K562 (cell line): ENCODE measurements around the gene STUB1. TPM values are rescaled to one million over a fixed set of nuclear protein-coding genes. Genes with fewer than 3 reads are reported as not detected.
A peak's percentile ranks its signal among the peaks of the same experiment; 100 is the strongest.

ENCODE experiments used
- ATAC-seq: fragments of 200-7000 bp; cut with Tn5 transposase; 3 replicates; pipeline ENCODE4 v1.9.1; 2020; ENCODE audit warnings: moderate library complexity
- BruUV-seq: library from RNA; stranded (reverse); fragments of 400-500 nt; replicated peaks from 2 replicates; lab custom pipeline; 2021; lab: Mats Ljungman, UMichigan
- CTCF ChIA-PET: fragments of 300-600 bp; formaldehyde crosslinking; extraction: SDS; loops from one replicate; lab custom pipeline; 2021; ENCODE audit warnings: low intra/inter-chr PET ratio; lab: Yijun Ruan, JAX
- POLR2A ChIA-PET: fragments of 300-600, 350-650 bp; sonication (Branson Sonifier 250); formaldehyde crosslinking; extraction: SDS; loops from one replicate; lab custom pipeline; 2021; ENCODE audit warnings: antibody characterized with exemption, inconsistent platforms; lab: Yijun Ruan, JAX
- DNase-seq, 4 experiments: peaks; one replicate each; pipeline versions ENCODE4 v3.0.0 to v3.0.0-alpha.2; 2011 to 2018; ENCODE audit warnings: low spot score in 3 of 4, mixed read lengths in 3 of 4; ENCODE audit errors: extremely low read depth in 1 of 4
- FAIRE-seq: peaks from 2 replicates; lab custom pipeline; 2011; peaks lifted over from hg19 to GRCh38; lab: Jason Lieb, UNC
- H2AFZ ChIP-seq: 2 replicates; pipeline ENCODE4 v1.6.0; 2011; ENCODE audit warnings: low read depth, low read length, control low read depth, inconsistent platforms
- H3K27ac ChIP-seq: fragments of 200-600 bp; 3 replicates; pipeline ENCODE4 v1.8.0; 2011; ENCODE audit warnings: low read depth, mild to moderate bottlenecking, control low read depth, inconsistent platforms, low read length, moderate library complexity, mixed read lengths; ENCODE audit errors: extremely low read depth
- H3K27me3 ChIP-seq, 2 experiments: fragments of 300-600 bp in 1 of 2; 2 replicates in 1 of 2; 3 replicates in 1 of 2; pipeline versions ENCODE4 v1.6.0 to v1.8.0; 2011; ENCODE audit warnings: inconsistent platforms in 2 of 2, low read length in 2 of 2, mild to moderate bottlenecking in 1 of 2, mixed read lengths in 1 of 2, moderate library complexity in 1 of 2; ENCODE audit not compliant: control insufficient read depth in 2 of 2, insufficient read depth in 2 of 2
- H3K36me3 ChIP-seq: fragments of 300-600 bp; 3 replicates; pipeline ENCODE4 v1.8.0; 2011; ENCODE audit warnings: mild to moderate bottlenecking, low read length, inconsistent platforms; ENCODE audit not compliant: control insufficient read depth, insufficient read depth
- H3K4me1 ChIP-seq, 2 experiments: fragments of 200-600 bp in 1 of 2; replicated peaks in 1 of 2; 2 replicates in 1 of 2; 3 replicates in 1 of 2; pipeline versions ENCODE4 v1.5.1 to v1.8.0; 2011; ENCODE audit warnings: inconsistent platforms in 2 of 2, low read length in 2 of 2, mild to moderate bottlenecking in 1 of 2, mixed read lengths in 1 of 2, moderate library complexity in 1 of 2; ENCODE audit not compliant: control insufficient read depth in 2 of 2, insufficient read depth in 2 of 2
- H3K4me2 ChIP-seq: 2 replicates; pipeline ENCODE4 v1.6.1; 2011; ENCODE audit warnings: low read length, control low read depth, inconsistent platforms, mixed read lengths; ENCODE audit not compliant: insufficient read depth
- H3K4me3 ChIP-seq: fragments of 200-600 bp; sonication (generic), shearing (Covaris generic); 2 replicates; pipeline ENCODE4 v1.5.1; 2016; ENCODE audit warnings: control low read depth, inconsistent platforms
- H3K79me2 ChIP-seq: fragments of 200-600 bp; 3 replicates; pipeline ENCODE4 v1.8.0; 2011; ENCODE audit warnings: low read length, inconsistent platforms; ENCODE audit not compliant: control insufficient read depth, insufficient read depth
- H3K9ac ChIP-seq, 2 experiments: 2 replicates each; pipeline versions ENCODE4 v1.6.0 to v1.6.1; 2011; ENCODE audit warnings: low read depth in 2 of 2, low read length in 2 of 2, control low read depth in 1 of 2, inconsistent platforms in 1 of 2, mild to moderate bottlenecking in 1 of 2, mixed read lengths in 1 of 2; ENCODE audit not compliant: insufficient read depth in 1 of 2
- H3K9me1 ChIP-seq: one replicate; pipeline ENCODE4 v1.6.0; 2011; ENCODE audit warnings: inconsistent platforms, mild to moderate bottlenecking, low read length, moderate library complexity; ENCODE audit not compliant: control insufficient read depth, insufficient read depth
- H3K9me3 ChIP-seq: replicated peaks from 2 replicates; pipeline ENCODE4 v1.5.1; 2011; ENCODE audit warnings: low read depth, low read length, inconsistent platforms; ENCODE audit not compliant: control insufficient read depth, insufficient read depth
- H4K20me1 ChIP-seq: replicated peaks from 2 replicates; pipeline ENCODE4 v1.6.1; 2011; ENCODE audit warnings: low read length, inconsistent platforms, mixed read lengths; ENCODE audit not compliant: control insufficient read depth, insufficient read depth
- ERF ChIP-seq: fragments of 450-650 bp; formaldehyde crosslinking; IDR thresholded peaks from 2 replicates; pipeline ENCODE4 v1.4.0; 2020; ENCODE audit warnings: mild to moderate bottlenecking, mixed read lengths
- JUN ChIP-seq, 2 experiments: sonication (generic) in 1 of 2; formaldehyde crosslinking in 1 of 2; IDR thresholded peaks; 2 replicates each; pipeline versions ENCODE4 v1.6.1 to v1.8.0; 2012 to 2022; ENCODE audit warnings: borderline replicate concordance in 2 of 2, mild to moderate bottlenecking in 2 of 2, improper control_type of control experiment in 1 of 2, low read depth in 1 of 2, low read length in 1 of 2, missing genetic modification reagents in 1 of 2
- MAFK ChIP-seq: IDR thresholded peaks from 2 replicates; pipeline ENCODE4 v1.6.1; 2011; ENCODE audit warnings: low read length, improper control_type of control experiment
- MYNN ChIP-seq, 2 experiments: sonication (generic); formaldehyde crosslinking in 1 of 2; IDR thresholded peaks; 2 replicates each; pipeline versions ENCODE4 v1.5.0 to v1.6.1; 2016 to 2020; ENCODE audit warnings: antibody characterized with exemption in 1 of 2, missing genetic modification reagents in 1 of 2
- NFIC ChIP-seq: fragments of 450-650 bp; IDR thresholded peaks from 2 replicates; pipeline ENCODE4 v1.6.1; 2017; ENCODE audit warnings: mild to moderate bottlenecking, inconsistent platforms
- RBFOX2 ChIP-seq: fragments of 200-400 bp; formaldehyde crosslinking; IDR thresholded peaks from 2 replicates; pipeline ENCODE4 v1.6.1; 2017; ENCODE audit warnings: low read depth, mild to moderate bottlenecking, low read length, moderate library complexity
- RBM22 ChIP-seq: fragments of 200-400 bp; formaldehyde crosslinking; IDR thresholded peaks from 2 replicates; pipeline ENCODE4 v1.6.1; 2018; ENCODE audit warnings: low read length, low read depth; ENCODE audit not compliant: poor library complexity, severe bottlenecking
- YY1 ChIP-seq, 3 experiments: IDR thresholded peaks; 2 replicates each; pipeline ENCODE4 v1.6.1; 2011; ENCODE audit warnings: low read length in 2 of 3, mild to moderate bottlenecking in 2 of 3, moderate library complexity in 2 of 3, borderline replicate concordance in 1 of 3, control low read depth in 1 of 3, low read depth in 1 of 3; ENCODE audit not compliant: insufficient read depth in 3 of 3, insufficient replicate concordance in 2 of 3, control insufficient read depth in 1 of 3, insufficient read length in 1 of 3; ENCODE audit errors: extremely low read depth in 1 of 3
- ZBTB1 ChIP-seq: sonication (generic); formaldehyde crosslinking; IDR thresholded peaks from 2 replicates; pipeline ENCODE4 v1.8.1; 2023; ENCODE audit warnings: missing genetic modification reagents, low read depth, mild to moderate bottlenecking, borderline replicate concordance
- ZBTB7A ChIP-seq: IDR thresholded peaks from 2 replicates; pipeline ENCODE4 v1.6.1; 2011; ENCODE audit warnings: low read depth, mild to moderate bottlenecking, low read length, moderate library complexity, borderline replicate concordance; ENCODE audit not compliant: control insufficient read depth
- ZNF316 ChIP-seq: fragments of 450-650 bp; IDR thresholded peaks from 2 replicates; pipeline ENCODE4 v1.6.1; 2016
- WGBS: fragments of 100-300 bp; shearing (Covaris generic); methylation state at CpG from one replicate; pipeline ENCODE4 v1.1.6; 2016; ENCODE audit warnings: low coverage, mixed read lengths; ENCODE audit not compliant: insufficient coverage; ENCODE audit errors: missing lambda C conversion rate; 5-methylcytosine and 5-hydroxymethylcytosine counted together
- in situ Hi-C: fragments of 300-500 bp; cut with MboI; formaldehyde crosslinking; loops from 4 replicates; pipeline ENCODE4 v1.15.0; 2018; ENCODE audit warnings: inconsistent platforms, mixed read lengths
- intact Hi-C: fragments of 100-400 bp; cut with micrococcal nuclease; formaldehyde crosslinking; loops from 2 replicates; pipeline ENCODE4 v1.14.2; 2022
- polyA plus RNA-seq, 8 experiments: library from polyadenylated mRNA; depleted of rRNA in 4 of 8; stranded (reverse) in 5 of 8; unstranded in 3 of 8; fragments of >200 nt; fragmentation: Nextera tagmentation in 2 of 8; fragmentation: Illumina TruSeq in 1 of 8; extraction: Ambion mirVana in 2 of 8; extraction: Trizol in 1 of 8; gene quantifications; 2 replicates each; pipeline versions ENCODE4 v1.2.1 to v1.2.3, GENCODE V29; 2011 to 2014; ENCODE audit warnings: inconsistent platforms in 1 of 8, missing spikeins in 1 of 8
- total RNA-seq, 7 experiments: library from RNA; depleted of rRNA in 6 of 7; stranded (reverse); fragments of >200 nt in 6 of 7; fragmentation: Illumina TruSeq in 2 of 7; extraction: Trizol in 2 of 7; gene quantifications; 2 replicates each; pipeline versions ENCODE4 v1.2.1 to v1.2.3, GENCODE V29; 2011 to 2021; ENCODE audit warnings: low replicate concordance in 1 of 7
- TF ChIP-seq, protein P1 (sequence below): sonication (generic); formaldehyde crosslinking; IDR thresholded peaks from 2 replicates; pipeline ENCODE4 v1.8.0; 2022; ENCODE audit warnings: missing genetic modification reagents, mild to moderate bottlenecking, borderline replicate concordance
- TF ChIP-seq, protein P2 (sequence below): fragments of 250-450 bp; sonication (Bioruptor Pico); IDR thresholded peaks from 2 replicates; pipeline ENCODE4 v1.4.0; 2020; ENCODE audit warnings: borderline replicate concordance

The STUB1 gene
- total and polyA plus RNA-seq, 9 of the 15 experiments (the other 6 are each of a cell fraction or from before 2014, with no cell fraction given): 10.6 to 251 (median 152) TPM

DNA sequence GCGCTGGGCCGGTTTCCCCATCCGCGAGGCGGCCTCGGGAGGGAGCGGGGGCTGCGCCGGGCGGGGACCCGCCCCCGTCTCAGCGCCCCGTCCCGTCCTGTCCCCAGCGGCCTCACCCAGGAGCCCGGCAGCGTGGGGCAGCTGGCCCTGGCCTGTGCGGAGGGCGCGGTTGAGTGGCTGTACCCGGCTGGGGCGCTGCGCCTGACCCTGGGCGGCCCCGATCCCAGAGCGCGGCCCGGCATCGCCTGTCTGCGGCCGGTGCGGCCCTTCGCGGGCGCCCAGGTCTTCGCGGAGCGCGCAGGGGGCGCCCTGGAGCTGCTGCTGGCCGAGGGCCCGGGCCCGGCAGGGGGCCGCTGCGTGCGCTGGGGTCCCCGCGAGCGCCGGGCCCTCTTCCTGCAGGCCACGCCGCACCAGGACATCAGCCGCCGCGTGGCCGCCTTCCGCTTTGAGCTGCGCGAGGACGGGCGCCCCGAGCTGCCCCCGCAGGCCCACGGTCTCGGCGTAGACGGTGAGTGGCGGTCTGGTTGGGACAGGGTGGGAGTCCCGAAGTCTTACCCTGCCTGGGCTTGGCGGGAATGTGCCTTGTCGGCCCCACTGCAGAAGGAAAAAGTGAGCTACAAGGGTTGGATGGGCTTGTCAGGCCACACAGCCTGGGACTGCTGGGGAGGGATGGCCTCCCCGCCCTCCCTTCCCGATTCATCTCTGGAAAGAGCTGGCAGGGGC, 35.4 kb downstream of the STUB1 start (continued):
- TF ChIP-seq, protein P1, sequence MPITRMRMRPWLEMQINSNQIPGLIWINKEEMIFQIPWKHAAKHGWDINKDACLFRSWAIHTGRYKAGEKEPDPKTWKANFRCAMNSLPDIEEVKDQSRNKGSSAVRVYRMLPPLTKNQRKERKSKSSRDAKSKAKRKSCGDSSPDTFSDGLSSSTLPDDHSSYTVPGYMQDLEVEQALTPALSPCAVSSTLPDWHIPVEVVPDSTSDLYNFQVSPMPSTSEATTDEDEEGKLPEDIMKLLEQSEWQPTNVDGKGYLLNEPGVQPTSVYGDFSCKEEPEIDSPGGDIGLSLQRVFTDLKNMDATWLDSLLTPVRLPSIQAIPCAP: no peak
- TF ChIP-seq, all 486 proteins: peak for 43

DNA sequence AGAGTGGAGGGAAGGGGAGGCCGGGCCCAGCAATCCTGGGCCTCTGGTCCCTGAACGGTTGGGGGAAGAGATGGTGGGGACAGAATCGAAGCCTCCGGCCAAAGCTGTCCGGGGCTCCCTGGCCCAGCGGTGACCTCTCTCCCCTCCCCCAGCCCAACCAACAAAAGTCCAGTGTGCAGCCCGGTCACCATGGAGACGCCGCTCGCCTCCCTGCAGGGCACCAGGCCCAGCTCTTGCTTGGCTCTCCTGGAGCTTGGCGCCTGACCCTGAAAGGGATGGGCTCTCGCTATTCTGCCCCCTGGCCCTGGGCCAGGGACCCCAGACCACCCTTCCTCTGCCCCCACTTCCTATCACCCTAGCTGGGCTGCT, 36.0 kb downstream of the STUB1 start:
- intact Hi-C loops: no loop called here
- POLR2A ChIA-PET: interaction anchor here (0.6 to 1.7 kb wide), 7 partner anchors 9 to 154 kb away, joined by 3 to 5 read pairs (median 3); partner anchors contain the start of genes CCDC78, CHTF18 and RPUSD1
- H3K4me2 ChIP-seq: peak overlapping the region; percentile 77
- in situ Hi-C loops: loop anchor here (10.0 kb wide), 1 partner anchor 339 kb away; no protein-coding TSS in a partner anchor
- FAIRE-seq: no peak
- WGBS: 15% methylated on average over 12 of the region's 12 CpGs
- CTCF ChIA-PET: no interaction called here
- peaks cover 12 to 85% of the 10 kb centered on the region in 2 experiments; a peak in 4 of 5 replicates for H3K4me1 ChIP-seq
- peak overlapping the region; percentile 68 for H3K4me3 ChIP-seq
- H2AFZ ChIP-seq: 0 out of 2 replicates have a peak overlapping the region, but pooled peaks have one; percentile 59
- H3K79me2 ChIP-seq: peaks cover 32% of the 10 kb centered on the region
- peak; percentile 34 to 72 (median 44) for DNase-seq
- TSS peak; percentile 58 for BruUV-seq
- no peaks in the 10 kb centered on the region for H3K27me3 ChIP-seq
- peak overlapping the region; percentile 42 to 92; a peak in 3 of 4 replicates for H3K9ac ChIP-seq
- no peak for ATAC-seq
- peaks cover 3% of the 10 kb centered on the region for H3K9me1 ChIP-seq
- peak overlapping the region; percentile 23; the same call in 1 of the 3 replicates for H3K27ac ChIP-seq
- no peaks in the 10 kb centered on the region; the same call in 1 of the 2 replicates for H4K20me1 ChIP-seq
- peaks cover 19% of the 10 kb centered on the region; the same call in 2 of the 3 replicates for H3K36me3 ChIP-seq
- H3K9me3 ChIP-seq: no peaks in the 10 kb centered on the region
- TF ChIP-seq MAFK (no peak), NFIC (peak; percentile 73), ZNF316 (no peak), YY1 (IDR thresholded peaks at IDR 0.05; ENCODE audit: borderline replicate concordance in 1 of 3, control insufficient read depth in 1 of 3, extremely low read depth in 1 of 3, insufficient read depth in 3 of 3, insufficient read length in 1 of 3, insufficient replicate concordance in 2 of 3, low read depth in 1 of 3, low read length in 2 of 3) (peak in 1 of 3 experiments; percentile 7), ZBTB1 (CRISPR knock-in tag) (no peak), ZBTB7A (peak; percentile 47; the same call in 1 of the 2 replicates), RBM22 (peak; percentile 42), JUN (IDR thresholded peaks at IDR 0.05; ENCODE audit: borderline replicate concordance, low read depth, low read length) (no peak), JUN (CRISPR knock-in tag; IDR thresholded peaks at IDR 0.05; ENCODE audit: borderline replicate concordance) (no peak), ERF (no peak), RBFOX2 (0 out of 2 replicates have a peak, but pooled peaks have one; percentile 4), MYNN (IDR thresholded peaks at IDR 0.05) (peak; percentile 79; the same call in 1 of the 2 replicates), MYNN (CRISPR knock-in tag; IDR thresholded peaks at IDR 0.05) (no peak; the same call in 1 of the 2 replicates)
- TF ChIP-seq, protein P2, sequence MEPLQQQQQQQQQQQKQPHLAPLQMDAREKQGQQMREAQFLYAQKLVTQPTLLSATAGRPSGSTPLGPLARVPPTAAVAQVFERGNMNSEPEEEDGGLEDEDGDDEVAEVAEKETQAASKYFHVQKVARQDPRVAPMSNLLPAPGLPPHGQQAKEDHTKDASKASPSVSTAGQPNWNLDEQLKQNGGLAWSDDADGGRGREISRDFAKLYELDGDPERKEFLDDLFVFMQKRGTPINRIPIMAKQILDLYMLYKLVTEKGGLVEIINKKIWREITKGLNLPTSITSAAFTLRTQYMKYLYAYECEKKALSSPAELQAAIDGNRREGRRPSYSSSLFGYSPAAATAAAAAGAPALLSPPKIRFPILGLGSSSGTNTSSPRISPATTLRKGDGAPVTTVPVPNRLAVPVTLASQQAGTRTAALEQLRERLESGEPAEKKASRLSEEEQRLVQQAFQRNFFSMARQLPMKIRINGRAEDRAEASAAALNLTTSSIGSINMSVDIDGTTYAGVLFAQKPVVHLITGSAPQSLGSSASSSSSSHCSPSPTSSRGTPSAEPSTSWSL: no peak
